Endothelial cell of umbilical vein (primary cell): ENCODE results near the gene CEACAM21. TPM values are rescaled to one million over a fixed set of nuclear protein-coding genes. Genes with fewer than 3 reads are reported as not detected.

ENCODE experiments used
- BruUV-seq: library from RNA; stranded (reverse); fragments of 400-500 nt; replicated peaks from 2 replicates; lab custom pipeline; 2021; lab: Mats Ljungman, UMichigan
- CTCF ChIA-PET: fragments of 300-600, 350-600 bp; sonication (Branson Sonifier 250); formaldehyde crosslinking; loops from one replicate; lab custom pipeline; 2021; ENCODE audit warnings: antibody characterized with exemption, inconsistent platforms; lab: Charles Lee
- POLR2A ChIA-PET: fragments of 300-600, 350-600 bp; sonication (Branson Sonifier 250); formaldehyde crosslinking; loops from one replicate; lab custom pipeline; 2021; ENCODE audit warnings: antibody characterized with exemption, inconsistent platforms; lab: Charles Lee
- DNase-seq: peaks from one replicate; pipeline ENCODE4 v3.0.0-alpha.2; 2011; ENCODE audit warnings: low read depth, low spot score
- FAIRE-seq: peaks from 2 replicates; lab custom pipeline; 2011; peaks lifted over from hg19 to GRCh38; lab: Jason Lieb, UNC
- H2AFZ ChIP-seq: 2 replicates; pipeline ENCODE4 v1.6.0; 2012; ENCODE audit warnings: low read depth, low read length, control low read depth, inconsistent platforms
- H3K27ac ChIP-seq: 2 replicates; pipeline ENCODE4 v1.5.1; 2011; ENCODE audit warnings: low read depth, mild to moderate bottlenecking, control low read depth, low read length, moderate library complexity; ENCODE audit not compliant: insufficient read depth
- H3K27me3 ChIP-seq, 2 experiments: 2 replicates each; pipeline versions ENCODE4 v1.6.0 to v1.6.1; 2011; ENCODE audit warnings: low read length in 2 of 2, mixed read lengths in 1 of 2; ENCODE audit not compliant: control insufficient read depth in 2 of 2, insufficient read depth in 2 of 2
- H3K36me3 ChIP-seq, 2 experiments: 2 replicates in 1 of 2; 3 replicates in 1 of 2; pipeline ENCODE4 v1.5.1; 2011; ENCODE audit warnings: low read length in 2 of 2, mild to moderate bottlenecking in 1 of 2, moderate library complexity in 1 of 2; ENCODE audit not compliant: control insufficient read depth in 2 of 2, insufficient read depth in 2 of 2; ENCODE audit errors: extremely low read depth in 1 of 2
- H3K4me1 ChIP-seq: 3 replicates; pipeline ENCODE4 v1.5.1; 2011; ENCODE audit warnings: mild to moderate bottlenecking, low read length; ENCODE audit not compliant: control insufficient read depth, insufficient read depth; ENCODE audit errors: extremely low read depth
- H3K4me2 ChIP-seq: 2 replicates; pipeline ENCODE4 v1.6.1; 2011; ENCODE audit warnings: low read length, control low read depth, mixed read lengths; ENCODE audit not compliant: insufficient read depth
- H3K4me3 ChIP-seq, 3 experiments: fragments of 200-600 bp in 1 of 3; sonication (generic), shearing (Covaris generic) in 1 of 3; replicated peaks in 1 of 3; 2 replicates each; pipeline ENCODE4 v1.5.1; 2011 to 2016; ENCODE audit warnings: control low read depth in 3 of 3, low read length in 3 of 3, mild to moderate bottlenecking in 2 of 3, inconsistent platforms in 1 of 3, low read depth in 1 of 3, moderate library complexity in 1 of 3; ENCODE audit not compliant: insufficient read depth in 1 of 3
- H3K79me2 ChIP-seq: 2 replicates; pipeline ENCODE4 v1.6.0; 2012; ENCODE audit warnings: low read length, inconsistent platforms; ENCODE audit not compliant: control insufficient read depth, insufficient read depth
- H3K9ac ChIP-seq: replicated peaks from 2 replicates; pipeline ENCODE3; 2011; ENCODE audit warnings: low read length, control low read depth; ENCODE audit not compliant: insufficient read depth; ENCODE audit errors: extremely low read depth
- H3K9me1 ChIP-seq: replicated peaks from 3 replicates; pipeline ENCODE4 v1.6.0; 2011; ENCODE audit warnings: mild to moderate bottlenecking, low read length; ENCODE audit not compliant: control insufficient read depth, insufficient read depth; ENCODE audit errors: extremely low read depth
- H3K9me3 ChIP-seq: replicated peaks from 2 replicates; pipeline ENCODE4 v1.5.1; 2012; ENCODE audit warnings: low read length, inconsistent platforms; ENCODE audit not compliant: control insufficient read depth, insufficient read depth
- H4K20me1 ChIP-seq: replicated peaks from 2 replicates; pipeline ENCODE3; 2011; ENCODE audit warnings: mild to moderate bottlenecking, low read length; ENCODE audit not compliant: control insufficient read depth, insufficient read depth; ENCODE audit errors: extremely low read depth
- FOS ChIP-seq: IDR thresholded peaks from 2 replicates; pipeline ENCODE4 v1.6.1; 2011; ENCODE audit warnings: mild to moderate bottlenecking, low read length, moderate library complexity, borderline replicate concordance; ENCODE audit not compliant: insufficient read depth
- GATA2 ChIP-seq: IDR thresholded peaks from 2 replicates; pipeline ENCODE4 v1.7.0; 2011; ENCODE audit warnings: low read depth, mild to moderate bottlenecking, moderate library complexity, mixed read lengths, low read length; ENCODE audit not compliant: insufficient read length, insufficient read depth
- JUN ChIP-seq: IDR thresholded peaks from 2 replicates; pipeline ENCODE4 v1.6.1; 2011; ENCODE audit warnings: borderline replicate concordance, low read depth; ENCODE audit not compliant: insufficient read length, insufficient read depth
- MYC ChIP-seq: IDR thresholded peaks from one replicate; pipeline ENCODE4 v1.6.1; 2011; ENCODE audit warnings: mild to moderate bottlenecking, low read depth, low read length
- POLR2AphosphoS5 ChIP-seq: IDR thresholded peaks from 2 replicates; pipeline ENCODE4 v1.6.1; 2012; ENCODE audit warnings: low read depth, mild to moderate bottlenecking, control low read depth, low read length, moderate library complexity; ENCODE audit not compliant: insufficient read depth
- dilution Hi-C: fragments of 300-500 bp; cut with MboI; formaldehyde crosslinking; loops from one replicate; pipeline ENCODE4 v1.15.0; 2019; ENCODE audit warnings: low sequenced_read_pairs; ENCODE audit not compliant: extremely low pct_ligation_motif_present
- intact Hi-C: fragments of 100-400 bp; cut with micrococcal nuclease; formaldehyde crosslinking; loops from one replicate; pipeline ENCODE4 v1.10.0; 2022
- polyA plus RNA-seq, 4 experiments: library from polyadenylated mRNA; depleted of rRNA in 3 of 4; stranded (reverse) in 3 of 4; unstranded in 1 of 4; fragments of >200 nt; gene quantifications; 2 replicates each; pipeline versions ENCODE4 v1.2.1 to v1.2.3, GENCODE V29; 2011 to 2012; ENCODE audit warnings: missing spikeins in 1 of 4
- total RNA-seq: library from RNA; stranded (reverse); gene quantifications from 2 replicates; pipeline ENCODE4 v1.2.3, GENCODE V29; 2021
- TF ChIP-seq, protein P1 (sequence below): IDR thresholded peaks from 2 replicates; pipeline ENCODE4 v1.6.1; 2011; ENCODE audit not compliant: insufficient read depth, insufficient read length
- TF ChIP-seq, protein P2 (sequence below), 2 donors: IDR thresholded peaks; 1 replicate in 1 of 2; 2 replicates in 1 of 2; pipeline ENCODE4 v1.5.1; 2011; ENCODE audit warnings: low read length in 2 of 2, mild to moderate bottlenecking in 2 of 2, moderate library complexity in 2 of 2, control low read depth in 1 of 2, inconsistent platforms in 1 of 2, low read depth in 1 of 2; ENCODE audit not compliant: insufficient read depth in 1 of 2; ENCODE audit errors: extremely low read depth in 1 of 2

The CEACAM21 gene
- total and polyA plus RNA-seq, 2 donors (not counting 3 experiments of a cell fraction or from before 2014, with no cell fraction given) = 0.81 to 1.7 TPM

DNA sequence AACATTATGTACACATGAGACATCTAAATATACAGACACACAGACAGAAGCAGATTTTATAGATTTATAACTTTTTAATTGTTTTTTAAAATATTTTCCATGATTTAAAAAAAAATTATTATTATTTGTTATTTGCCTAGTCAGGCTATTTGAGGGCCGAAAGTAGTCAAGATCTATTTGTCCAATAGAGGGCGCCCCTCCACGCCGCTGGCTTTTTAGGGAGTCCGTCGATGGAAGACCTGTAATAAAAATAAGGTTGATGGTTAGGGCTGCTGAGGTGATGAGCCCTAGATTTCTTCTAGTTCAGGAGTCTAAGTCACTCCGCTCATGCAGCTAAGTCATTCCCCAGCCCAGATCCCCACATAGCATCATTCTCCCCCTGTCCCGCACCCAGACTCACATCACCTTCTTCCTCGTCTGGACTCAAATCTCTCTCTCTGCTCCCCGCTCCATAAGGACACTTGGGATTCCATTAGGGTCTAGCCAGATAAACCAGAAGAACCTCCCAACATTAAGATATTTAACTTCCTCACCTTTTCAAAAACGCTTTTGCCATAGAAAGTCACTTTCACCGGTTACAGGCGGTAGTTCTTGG is 33.9 kb upstream of the CEACAM21 start:
- H3K9me1 ChIP-seq = no peaks in the 10 kb centered on the region
- H3K4me3 ChIP-seq = no peak overlapping the region
- H2AFZ ChIP-seq = peak overlapping the region; percentile 1
- H3K4me1 ChIP-seq = peaks cover 10% of the 10 kb centered on the region
- BruUV-seq = no TSS peak
- peak; percentile 46 for FAIRE-seq
- no peak overlapping the region for H3K9ac ChIP-seq
- no peak overlapping the region for H3K27ac ChIP-seq
- TF ChIP-seq, protein P1, sequence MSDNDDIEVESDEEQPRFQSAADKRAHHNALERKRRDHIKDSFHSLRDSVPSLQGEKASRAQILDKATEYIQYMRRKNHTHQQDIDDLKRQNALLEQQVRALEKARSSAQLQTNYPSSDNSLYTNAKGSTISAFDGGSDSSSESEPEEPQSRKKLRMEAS = no peak
- TF ChIP-seq JUN = no peak
- TF ChIP-seq, protein P2, sequence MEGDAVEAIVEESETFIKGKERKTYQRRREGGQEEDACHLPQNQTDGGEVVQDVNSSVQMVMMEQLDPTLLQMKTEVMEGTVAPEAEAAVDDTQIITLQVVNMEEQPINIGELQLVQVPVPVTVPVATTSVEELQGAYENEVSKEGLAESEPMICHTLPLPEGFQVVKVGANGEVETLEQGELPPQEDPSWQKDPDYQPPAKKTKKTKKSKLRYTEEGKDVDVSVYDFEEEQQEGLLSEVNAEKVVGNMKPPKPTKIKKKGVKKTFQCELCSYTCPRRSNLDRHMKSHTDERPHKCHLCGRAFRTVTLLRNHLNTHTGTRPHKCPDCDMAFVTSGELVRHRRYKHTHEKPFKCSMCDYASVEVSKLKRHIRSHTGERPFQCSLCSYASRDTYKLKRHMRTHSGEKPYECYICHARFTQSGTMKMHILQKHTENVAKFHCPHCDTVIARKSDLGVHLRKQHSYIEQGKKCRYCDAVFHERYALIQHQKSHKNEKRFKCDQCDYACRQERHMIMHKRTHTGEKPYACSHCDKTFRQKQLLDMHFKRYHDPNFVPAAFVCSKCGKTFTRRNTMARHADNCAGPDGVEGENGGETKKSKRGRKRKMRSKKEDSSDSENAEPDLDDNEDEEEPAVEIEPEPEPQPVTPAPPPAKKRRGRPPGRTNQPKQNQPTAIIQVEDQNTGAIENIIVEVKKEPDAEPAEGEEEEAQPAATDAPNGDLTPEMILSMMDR (IDR thresholded peaks at IDR 0.05; ENCODE audit: extremely low read depth in 1 of 2, insufficient read depth in 1 of 2, low read depth in 1 of 2, low read length in 2 of 2) = peak; percentile 70 to 73
- no peak for TF ChIP-seq FOS
- no peak for TF ChIP-seq POLR2AphosphoS5
- no peak for TF ChIP-seq GATA2
- TF ChIP-seq MYC = no peak
- ChIA-PET CTCF (interaction anchor here (1.0 to 6.0 kb wide), 6 partner anchors 10 to 92 kb away, joined by 3 to 140 read pairs (median 8); no protein-coding TSS in a partner anchor), POLR2A (no interaction called here)
- dilution Hi-C loops = no loop called here
- no peaks in the 10 kb centered on the region for H4K20me1 ChIP-seq
- H3K36me3 ChIP-seq = no peaks in the 10 kb centered on the region
- no peaks in the 10 kb centered on the region for H3K9me3 ChIP-seq
- peaks cover 4 to 14% of the 10 kb centered on the region in 2 experiments for H3K27me3 ChIP-seq
- DNase-seq = peak; percentile 67
- intact Hi-C loops = loop anchor here (1.0 kb wide), 2 partner anchors 21 to 28 kb away; no protein-coding TSS in a partner anchor
- no peaks in the 10 kb centered on the region for H3K79me2 ChIP-seq
- H3K4me2 ChIP-seq = no peak overlapping the region
